Stimulated activated CD8-positive, alpha-beta memory T cell treated with anti-CD3 and anti-CD28 coated beads, Interleukin-15, amount 100 ng/mL, for 4 hours (primary cell): Measurements from ENCODE around the gene HIRA.
"Not testable (repeated sequence)": the region's sequence is repeated elsewhere in the genome, so short reads cannot be mapped to it uniquely, and the experiment has no call there.

Experiments used
- DNase-seq, 2 donors: peaks; one replicate each; pipeline ENCODE4 v3.0.0-alpha.2; 2020; ENCODE audit warnings: low read depth in 2 of 2

Gene HIRA

DNA sequence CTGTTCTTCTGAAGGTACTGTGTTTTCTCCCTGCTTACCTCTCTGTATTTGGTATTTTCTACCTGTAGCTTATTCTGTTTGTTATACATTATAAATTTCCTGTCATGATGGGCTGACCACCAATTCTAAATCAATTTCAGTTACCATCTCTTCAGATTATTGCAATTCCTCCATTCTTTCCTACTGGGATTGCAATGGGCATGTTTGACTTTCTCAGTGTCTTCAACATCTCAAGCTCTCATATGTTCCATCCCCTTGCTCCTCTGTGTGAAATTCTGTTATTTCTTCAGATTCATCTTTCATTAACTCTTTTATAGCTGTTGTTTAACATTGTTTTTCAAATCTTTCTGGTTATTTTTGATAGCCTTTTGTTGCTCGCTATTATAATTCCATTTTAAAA, 31.5 kb upstream of the HIRA start:
- DNase-seq = no peak

DNA sequence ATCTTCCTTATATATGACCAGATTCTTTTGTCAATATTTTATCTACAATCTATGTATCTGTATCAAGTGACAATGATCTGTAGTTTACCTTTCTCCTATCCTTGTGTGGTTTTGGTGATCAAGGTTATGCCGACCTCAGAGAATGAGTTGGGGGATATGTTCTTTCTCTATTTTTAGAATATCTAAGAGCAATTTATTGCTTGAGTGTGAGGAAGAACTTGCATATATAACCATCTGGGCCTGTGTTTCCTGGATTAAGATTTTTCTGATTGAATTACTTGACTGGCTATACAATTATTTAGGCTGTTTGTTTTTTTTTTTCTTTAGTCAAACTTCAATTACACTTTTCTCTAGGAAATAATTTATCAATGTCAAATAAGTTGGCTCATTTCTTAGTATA, 30.0 kb upstream of the HIRA start:
- DNase-seq = no peak

DNA sequence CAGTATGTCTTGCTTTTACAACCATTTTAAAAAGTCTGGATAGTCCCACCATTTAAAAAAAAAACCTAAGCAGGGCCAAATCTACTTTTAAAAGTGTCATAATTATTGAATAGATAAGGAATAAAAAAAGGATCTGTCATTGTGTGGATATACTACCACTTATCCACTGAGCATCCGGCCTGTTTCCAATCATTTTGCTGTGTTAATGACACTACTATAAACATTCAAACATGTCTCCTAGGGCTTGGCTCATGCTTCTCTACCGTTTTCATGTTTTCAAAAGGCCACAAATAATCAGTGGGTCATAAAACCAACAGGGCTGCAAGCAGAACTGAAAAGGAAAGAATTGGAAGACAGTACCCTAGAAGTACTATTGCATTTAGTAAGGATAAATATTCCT, 28.5 kb upstream of the HIRA start:
- DNase-seq = no peak

DNA sequence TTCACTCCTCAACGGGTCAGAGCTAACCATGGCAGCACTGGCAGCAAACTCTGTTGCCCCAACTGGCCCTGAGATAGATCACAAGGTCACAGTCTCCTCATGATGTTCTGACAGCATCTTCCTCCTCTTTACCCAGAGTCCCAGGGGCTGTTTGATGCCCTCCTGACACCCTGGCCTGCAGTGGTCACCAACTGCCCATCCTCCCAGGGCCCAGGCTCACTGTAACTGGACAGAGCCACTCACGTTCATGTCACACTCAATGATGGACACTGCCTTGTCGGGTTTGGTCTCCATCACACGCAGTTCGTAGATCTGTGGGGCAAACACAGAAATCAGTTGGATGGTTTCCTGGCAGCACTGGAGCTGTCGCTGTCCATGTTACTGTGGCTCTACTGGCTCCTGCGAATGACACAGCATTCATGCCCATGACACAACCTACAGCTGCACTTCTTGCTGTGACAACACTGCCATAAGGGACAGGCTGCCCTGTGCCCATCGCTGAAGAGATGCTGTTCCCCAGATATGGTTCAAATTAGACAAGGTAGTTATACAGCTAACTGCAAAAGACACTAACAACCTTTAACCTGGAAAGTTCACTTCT, 26.4 kb upstream of the HIRA start:
- no peak for DNase-seq

DNA sequence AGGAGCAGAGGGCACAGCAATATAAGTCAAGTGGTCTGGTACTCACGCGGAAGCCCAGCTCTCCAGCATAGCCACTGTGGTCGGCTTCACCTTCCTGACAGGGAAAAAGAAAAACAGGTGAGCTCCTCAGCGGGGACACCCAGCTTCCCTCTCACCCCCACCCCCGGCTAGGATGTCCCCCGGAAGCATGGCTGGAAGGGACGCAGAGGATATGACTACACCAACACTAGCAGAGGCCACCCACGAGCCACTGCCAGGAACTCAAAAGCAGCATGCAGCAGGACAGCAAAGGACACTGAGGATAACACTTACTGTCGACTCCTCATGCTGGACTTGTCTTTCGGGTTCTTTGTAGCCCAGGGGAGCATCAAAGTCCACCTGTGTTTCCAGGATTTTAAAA, 25.0 kb upstream of the HIRA start:
- no peak for DNase-seq

DNA sequence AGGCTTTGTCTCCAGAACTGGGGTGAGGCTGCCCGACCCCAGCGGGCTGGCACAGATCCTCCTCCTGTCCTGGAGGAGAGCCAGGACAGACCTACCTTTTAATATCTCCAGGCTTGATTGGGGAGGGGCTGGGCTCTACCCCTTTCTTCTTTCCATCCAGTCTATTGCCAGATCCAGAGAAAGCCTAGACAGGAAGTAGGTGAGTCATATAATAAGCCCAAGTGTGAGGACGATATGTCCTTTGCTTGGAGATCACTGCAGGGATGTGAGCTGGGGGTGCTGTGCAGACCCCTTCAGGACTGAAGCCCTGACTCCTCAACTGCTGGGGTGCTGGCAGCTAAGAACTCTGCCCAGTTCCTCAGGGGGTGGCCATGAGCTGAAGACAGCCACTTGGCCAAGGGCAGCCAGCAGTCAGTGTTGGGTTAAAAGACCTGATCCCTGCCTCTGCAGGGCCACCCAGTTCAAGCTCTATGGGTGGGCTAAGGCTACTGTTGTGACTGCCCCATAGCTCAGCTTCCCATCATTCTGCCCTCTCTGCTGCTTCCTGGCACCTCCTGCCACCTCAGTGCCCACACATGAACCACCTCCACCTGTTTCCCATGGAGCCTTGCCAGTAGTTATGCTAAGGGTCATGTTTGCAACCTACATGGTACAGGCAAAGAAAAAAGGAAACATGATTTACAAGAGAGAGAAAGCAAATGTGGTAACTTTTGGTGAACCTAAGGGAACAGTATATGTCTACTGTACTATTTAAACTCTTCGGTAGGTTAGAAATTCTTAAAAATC, 24.2 kb upstream of the HIRA start:
- DNase-seq = no peak

DNA sequence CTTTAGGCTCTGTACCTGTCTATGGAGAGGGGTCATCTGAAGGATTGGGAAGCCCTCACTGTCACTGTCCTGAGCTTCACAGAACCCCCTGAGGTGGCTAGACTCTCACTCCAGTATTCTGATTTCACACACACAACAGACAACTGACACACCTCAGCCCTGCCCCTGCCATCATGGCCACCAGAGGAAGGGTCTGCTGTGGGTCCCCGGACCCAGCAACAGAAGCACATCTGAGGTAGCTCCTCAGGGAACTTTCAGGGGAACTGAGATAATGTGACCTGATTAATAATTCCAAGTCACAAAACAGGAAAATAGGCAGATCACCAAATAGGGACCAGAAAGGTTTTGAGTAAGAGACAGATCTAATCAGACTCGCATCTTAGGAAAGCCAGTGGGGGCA, 23.5 kb upstream of the HIRA start:
- no peak for DNase-seq

DNA sequence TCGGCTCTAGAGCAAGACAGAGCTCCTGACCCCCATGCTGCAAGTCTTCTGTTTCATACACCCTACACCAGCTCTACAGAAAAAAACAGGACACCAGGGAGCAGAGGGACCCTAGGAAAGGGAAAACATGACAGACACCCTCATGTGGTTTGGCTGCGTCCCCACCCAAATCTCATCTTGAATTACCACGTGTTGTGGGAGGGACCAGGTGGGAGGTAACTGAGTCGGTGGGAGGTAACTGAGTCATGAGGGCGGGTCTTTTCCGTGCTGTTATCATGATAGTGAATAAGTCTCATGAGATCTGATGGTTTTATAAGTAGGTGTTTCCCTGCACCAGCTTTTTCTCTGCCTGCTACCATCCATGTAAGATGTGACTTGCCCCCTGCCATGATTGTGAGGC, 22.6 kb upstream of the HIRA start:
- no peak for DNase-seq

DNA sequence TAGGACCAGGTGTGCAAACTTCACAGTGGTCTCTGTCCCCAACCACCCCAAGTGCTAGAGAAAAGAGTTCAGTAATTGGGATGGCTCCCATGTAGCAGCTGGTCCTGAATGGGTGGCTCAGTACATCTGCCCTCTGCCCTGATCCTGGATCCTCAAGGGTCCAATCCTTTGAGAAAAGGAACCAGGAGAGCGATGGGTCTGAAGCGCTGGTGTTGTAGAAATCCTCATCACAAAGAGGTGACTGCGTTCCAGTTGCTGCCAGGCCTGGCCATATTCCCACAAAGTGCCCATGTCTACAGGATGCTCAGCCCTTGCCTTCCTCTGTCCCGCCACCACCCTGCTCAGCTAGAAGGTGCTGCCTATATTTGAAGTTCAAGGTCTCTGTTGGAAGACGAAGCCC, 22.2 kb upstream of the HIRA start:
- no peak for DNase-seq

DNA sequence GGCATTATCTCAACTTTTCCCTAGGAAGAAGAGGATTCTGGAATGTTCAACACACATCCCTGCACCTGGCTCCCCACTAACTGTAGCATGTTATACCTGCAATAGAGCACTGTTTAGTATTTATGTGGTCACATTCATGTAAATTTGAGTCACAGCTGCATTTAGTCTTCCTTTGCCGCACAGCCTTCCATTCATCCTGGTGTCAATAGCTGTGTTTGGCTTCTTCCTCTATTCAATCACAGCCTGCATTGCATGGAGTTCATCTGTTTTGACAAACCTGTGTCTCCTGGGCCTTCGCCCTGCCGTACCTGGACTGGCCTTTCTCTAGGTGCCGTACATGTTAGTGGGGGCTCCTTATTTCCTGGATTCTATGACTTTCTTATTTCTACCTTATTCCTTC, 20.0 kb upstream of the HIRA start:
- DNase-seq = no peak

DNA sequence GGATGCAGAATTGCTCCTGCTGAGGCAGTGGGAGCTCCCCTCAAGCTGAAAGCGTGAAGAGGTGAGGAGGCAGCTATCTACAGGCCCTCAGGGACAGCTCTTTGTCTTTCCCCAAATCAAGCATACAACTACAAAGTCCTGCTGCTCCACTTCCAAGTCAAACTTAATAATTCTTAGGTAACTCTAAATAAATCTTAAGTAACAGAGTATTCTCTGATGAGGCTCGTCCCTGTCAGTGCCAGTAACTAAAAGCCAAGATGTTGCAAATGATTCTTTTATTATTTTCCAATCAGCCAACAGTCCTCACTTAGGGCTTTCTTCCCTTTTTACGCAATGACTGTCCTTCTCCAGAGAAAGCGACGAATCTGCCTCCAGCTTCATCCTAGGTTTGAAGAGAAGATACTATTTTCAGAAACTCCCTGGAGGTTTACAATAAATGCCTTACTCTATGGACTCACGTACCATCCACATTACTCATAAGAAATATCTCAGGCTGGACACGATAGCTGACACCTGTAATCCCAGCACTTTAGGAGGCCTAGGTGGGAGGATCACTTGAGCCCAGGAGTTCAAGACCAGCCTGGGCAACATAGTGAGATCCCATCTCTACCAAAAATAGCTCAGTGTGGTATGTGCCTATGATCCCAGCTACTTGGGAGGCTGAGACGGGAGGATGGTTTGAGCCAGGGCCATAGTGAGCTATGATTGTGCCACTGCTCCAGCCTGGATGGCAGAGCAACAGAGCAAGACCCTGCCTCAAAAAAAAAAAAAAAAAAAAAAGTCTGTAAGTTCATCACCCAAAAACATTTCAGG, 19.0 kb upstream of the HIRA start:
- no peak for DNase-seq

DNA sequence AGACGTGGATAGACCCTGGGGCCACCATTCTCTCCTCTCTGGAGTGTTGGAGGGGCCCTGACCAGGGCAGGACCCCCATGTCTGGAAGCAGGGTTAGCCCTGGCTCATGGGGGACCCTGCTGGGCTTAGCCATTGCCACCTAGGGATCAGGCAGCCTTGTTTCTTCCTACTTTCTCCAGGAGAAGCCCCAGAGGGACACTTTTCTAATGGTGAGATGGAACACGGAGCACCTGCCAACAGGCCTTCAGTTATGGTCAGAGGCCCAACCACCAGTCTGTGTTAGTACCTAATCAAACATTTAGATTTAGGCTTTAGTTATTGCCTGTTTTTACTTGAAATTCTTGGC, 17.9 kb upstream of the HIRA start:
- DNase-seq = no peak

DNA sequence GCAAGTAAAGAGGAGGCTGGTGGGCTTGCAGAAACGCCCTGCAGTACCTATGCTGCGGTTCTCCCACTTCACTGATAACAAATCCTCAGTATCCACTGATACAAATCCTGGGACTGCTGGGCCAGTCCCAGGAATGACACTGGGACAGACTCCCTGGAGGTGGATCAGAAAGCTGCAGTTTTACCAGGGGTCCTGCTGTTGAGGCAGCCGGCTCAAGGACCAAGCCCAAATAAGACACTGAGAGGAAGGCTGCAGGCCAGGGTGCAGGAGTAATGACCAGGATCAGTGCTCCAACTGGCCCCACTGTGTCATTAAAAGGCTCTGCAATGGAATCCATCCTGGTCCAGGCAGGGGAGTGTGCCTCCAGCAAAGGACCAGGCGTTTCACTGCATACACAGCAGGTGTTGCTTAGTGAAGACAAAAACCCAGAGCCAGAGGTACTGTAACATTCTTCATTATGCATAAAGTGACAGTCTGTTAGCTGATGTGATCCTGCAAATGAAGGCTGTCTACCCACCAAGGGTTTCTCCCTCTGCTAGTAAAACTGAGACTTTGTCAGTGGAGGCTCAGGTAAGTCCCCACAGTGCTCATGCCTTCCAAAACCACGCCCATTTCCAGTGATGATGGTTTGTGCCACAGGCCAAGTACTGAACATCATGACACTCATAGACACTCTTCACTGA, 17.3 kb upstream of the HIRA start:
- DNase-seq = no peak

DNA sequence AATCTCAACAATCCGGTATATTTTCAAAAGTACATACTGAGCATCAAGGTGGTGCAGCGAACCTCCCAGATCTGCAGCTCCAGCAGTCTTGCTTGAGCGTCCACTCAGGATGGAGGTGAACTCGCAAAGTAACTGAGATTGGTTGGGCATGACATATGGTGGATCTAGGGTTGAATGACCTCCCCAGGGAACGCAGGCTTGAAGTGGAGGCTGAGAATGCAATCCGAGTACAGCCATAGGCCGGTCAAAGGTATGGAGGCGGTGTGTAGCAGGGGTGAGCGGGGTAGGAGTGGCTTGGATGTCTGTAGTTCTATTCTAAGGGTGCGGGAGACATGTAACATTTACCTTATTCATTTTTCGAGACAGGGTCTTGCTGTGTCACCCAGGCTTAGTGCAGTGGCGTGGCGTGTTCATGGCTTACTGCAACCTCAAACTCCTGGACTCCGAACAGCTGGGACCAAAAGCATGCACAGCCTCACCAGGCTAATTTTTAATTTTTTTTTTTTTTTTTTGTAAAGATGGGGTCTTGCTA, 16.6 kb upstream of the HIRA start:
- no peak for DNase-seq

DNA sequence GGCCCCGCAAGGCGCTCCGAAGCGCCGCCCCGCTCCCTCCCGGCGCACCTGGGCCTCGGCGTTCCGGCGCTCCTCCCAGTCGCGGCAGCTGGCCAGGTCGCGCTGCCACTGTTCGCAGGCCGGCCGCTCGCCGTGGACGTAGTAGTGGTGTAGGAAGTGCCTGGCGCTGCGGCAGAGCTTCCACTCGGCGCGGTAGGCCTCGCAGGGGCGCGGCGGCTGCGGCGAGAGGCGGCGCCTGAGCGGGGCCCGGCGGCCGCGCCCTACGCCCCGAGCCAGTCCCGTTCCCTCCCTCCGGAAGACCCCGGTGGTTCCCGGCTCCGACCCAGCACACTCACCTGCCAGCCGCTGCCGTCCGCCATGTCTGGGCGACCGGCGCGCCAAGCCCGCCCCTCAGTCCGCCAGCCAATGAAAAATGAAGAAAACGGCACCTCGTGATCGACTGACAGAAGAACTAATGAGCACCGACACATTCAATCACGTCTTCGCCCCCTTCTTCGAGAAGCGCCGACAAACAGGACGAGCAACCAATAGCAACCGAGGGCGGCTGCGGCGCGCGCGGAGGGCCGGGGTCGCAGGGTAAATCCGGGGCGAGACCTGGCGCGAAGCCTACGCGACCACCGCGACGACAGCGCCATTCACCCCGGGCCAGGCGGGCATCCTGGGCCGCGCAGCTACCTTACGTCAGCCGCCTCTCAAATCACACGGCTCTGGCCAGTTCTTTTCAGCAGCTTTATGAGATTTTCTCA, 16.0 kb upstream of the HIRA start, which contains the start of gene C22orf39:
C22orf39 (minus strand) TSS at position 382 of the 746 bp plus-strand sequence; CDS start at position 359, 23 bp downstream.
- peak; percentile 74 to 80 for DNase-seq

DNA sequence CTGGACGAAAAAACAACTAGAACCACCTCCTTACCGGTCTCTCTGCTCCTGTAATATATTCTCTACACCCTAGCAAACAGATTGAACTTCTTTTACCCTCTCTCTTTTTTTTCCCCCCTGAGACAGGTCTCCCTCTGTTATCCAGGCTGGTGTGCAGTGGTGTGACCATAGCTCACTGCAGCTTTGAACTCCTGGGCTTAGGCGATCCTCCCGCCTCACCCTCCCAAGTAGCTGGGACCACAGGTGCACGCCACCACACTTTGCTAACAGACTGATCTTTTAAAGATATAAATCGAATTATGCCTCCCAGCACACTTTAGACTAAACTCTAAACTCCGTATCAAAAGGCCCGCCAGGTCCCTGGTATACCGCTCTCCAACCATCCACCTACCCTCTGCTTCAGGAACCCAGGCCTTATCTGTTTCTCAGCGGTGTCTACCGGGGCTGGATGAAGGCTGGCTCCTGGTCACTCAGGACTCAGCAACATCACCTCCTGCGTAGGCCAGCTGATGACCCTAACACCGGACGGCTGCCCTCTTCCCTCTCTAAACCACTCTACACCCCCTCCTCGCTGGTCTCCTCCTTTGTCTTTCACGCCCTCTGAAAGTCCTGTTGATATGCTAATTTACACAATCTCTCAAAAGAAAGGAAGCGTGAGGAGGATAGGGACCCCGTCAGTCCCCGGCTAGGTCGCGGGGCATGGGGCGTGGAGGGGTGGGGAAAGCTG, 15.2 kb upstream of the HIRA start:
- DNase-seq = no peak

DNA sequence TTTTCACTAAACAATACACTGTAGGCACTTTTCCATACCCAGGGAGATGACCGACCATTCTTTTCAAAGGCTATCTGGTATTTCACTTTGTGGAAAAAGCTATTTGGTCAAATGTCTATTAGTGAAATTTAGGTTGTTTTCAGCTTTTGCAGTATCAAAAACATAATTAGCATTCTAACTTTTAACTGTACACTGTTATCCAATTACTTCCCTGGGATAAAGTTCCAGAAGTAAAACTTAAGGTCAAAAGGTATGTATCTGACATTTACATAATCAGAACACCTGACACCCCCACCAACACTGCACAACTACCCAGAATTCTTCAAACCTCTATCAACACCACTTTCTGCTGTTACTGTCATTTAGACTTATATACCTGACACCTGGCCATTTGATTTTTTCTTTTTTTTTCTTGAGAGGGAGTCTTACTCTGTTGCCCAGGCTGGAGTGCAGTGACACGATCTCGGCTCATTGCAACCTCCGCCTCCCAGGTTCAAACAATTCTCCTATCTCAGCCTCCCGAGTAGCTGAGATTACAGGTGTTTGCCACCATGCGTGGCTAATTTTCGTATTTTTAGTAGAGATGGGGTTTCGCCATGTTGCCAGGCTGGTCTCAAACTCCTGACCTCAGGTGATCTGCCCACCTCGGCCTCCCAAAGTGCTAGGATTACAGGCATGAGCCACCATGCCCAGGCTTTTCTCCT, 13.9 kb upstream of the HIRA start:
- not testable (repeated sequence) for DNase-seq

DNA sequence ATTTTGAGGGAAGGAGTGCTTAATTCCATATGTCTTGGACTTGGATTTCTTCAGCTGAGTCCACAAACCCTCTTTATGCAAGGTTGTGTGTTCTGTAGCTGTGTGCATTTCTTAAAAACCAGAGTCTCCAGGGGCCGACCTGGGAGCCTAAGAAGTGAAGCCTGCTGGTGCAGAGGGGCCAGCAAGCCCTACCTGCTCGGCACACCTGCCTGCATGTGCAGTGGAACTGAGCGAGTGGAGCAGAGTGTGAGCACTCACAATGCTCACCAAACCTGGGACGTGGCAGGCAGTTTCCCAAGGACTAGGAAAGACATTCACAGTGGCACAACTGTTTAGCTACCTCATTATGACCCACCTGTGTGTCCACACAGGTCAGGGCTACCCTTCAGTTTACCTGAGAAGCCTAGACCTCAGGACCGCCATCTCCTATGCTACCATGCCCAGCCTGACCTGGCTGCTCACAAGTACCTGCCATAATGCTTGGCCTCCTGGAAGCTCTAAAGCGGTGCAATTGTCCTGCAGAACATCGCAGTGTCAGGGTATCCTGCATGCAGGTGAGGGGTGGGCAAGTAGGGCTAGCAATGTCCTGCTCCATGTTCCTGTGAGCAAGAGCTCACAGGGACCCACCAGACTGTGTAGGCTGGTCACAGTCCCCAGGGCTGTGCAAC, 12.1 kb upstream of the HIRA start:
- no peak for DNase-seq

DNA sequence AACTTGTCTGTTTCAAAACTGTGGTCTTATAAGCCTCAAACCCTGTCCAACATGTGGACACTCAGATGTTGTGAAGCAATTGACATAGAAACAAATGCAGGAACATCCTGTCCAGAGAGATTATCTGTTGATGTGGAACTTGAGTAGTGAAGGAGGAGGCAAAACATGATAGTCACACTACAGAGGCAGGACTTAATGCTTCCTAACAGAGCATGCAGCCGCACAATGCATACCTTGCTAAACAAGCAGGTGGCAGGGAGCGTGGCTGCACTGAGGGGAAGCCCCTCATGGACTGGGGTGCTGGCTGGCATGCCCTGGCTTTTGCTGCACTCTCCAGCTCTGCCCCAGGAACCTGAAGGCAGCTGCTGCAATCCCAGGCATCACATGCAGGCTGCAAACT, 10.6 kb upstream of the HIRA start:
- DNase-seq = no peak
